PC-3 (cell line): ENCODE measurements around the gene NPSR1. TPM values are rescaled to one million over a fixed set of nuclear protein-coding genes. Genes with fewer than 3 reads are reported as not detected.

Experiments
- ATAC-seq: fragments of 200-7000 bp; cut with Tn5 transposase; 2 replicates; pipeline ENCODE4 v1.9.1; 2020; ENCODE audit warnings: mild to moderate bottlenecking, moderate library complexity
- BruUV-seq: library from RNA; stranded (reverse); fragments of 400-500 nt; replicated peaks from 2 replicates; lab custom pipeline; 2021; lab: Mats Ljungman, UMichigan
- CTCF ChIA-PET: fragments of 300-600 bp; sonication (Branson Sonifier 250); formaldehyde crosslinking; loops from one replicate; lab custom pipeline; 2022; ENCODE audit warnings: antibody characterized with exemption; lab: Charles Lee
- POLR2A ChIA-PET: fragments of 300-600 bp; sonication (Branson Sonifier 250); formaldehyde crosslinking; loops from one replicate; lab custom pipeline; 2022; ENCODE audit warnings: antibody characterized with exemption; ENCODE audit not compliant: unreplicated experiment; lab: Charles Lee
- DNase-seq: peaks from one replicate; pipeline ENCODE4 v3.0.0-alpha.2; 2015
- H2AFZ ChIP-seq: fragments of 300-600 bp; sonication (generic); 2 replicates; pipeline ENCODE4 v1.6.0; 2016; ENCODE audit warnings: antibody characterized with exemption, low read length
- H3F3A ChIP-seq: fragments of 300-600 bp; sonication (generic); one replicate; pipeline ENCODE4 v1.6.0; 2017; ENCODE audit warnings: antibody characterized with exemption, low read length, control low read depth, mild to moderate bottlenecking; ENCODE audit not compliant: unreplicated experiment
- H3K27ac ChIP-seq: fragments of 300-600 bp; sonication (generic); 2 replicates; pipeline ENCODE4 v1.5.1; 2016; ENCODE audit warnings: mild to moderate bottlenecking, low read length
- H3K27me3 ChIP-seq: fragments of 300-600 bp; sonication (generic); 2 replicates; pipeline ENCODE4 v1.6.1; 2016; ENCODE audit warnings: low read length, mixed read lengths
- H3K36me3 ChIP-seq: fragments of 300-600 bp; sonication (generic); 2 replicates; pipeline ENCODE4 v1.6.1; 2016; ENCODE audit warnings: low read depth, mixed run types, low read length, mixed read lengths
- H3K4me1 ChIP-seq: fragments of 300-600 bp; sonication (generic); 2 replicates; pipeline ENCODE4 v1.5.1; 2016; ENCODE audit warnings: low read length; ENCODE audit not compliant: insufficient read depth
- H3K4me2 ChIP-seq: fragments of 300-600 bp; sonication (generic); 2 replicates; pipeline ENCODE4 v1.6.0; 2016; ENCODE audit warnings: low read length
- H3K4me3 ChIP-seq: fragments of 300-600 bp; sonication (generic); 2 replicates; pipeline ENCODE4 v1.5.1; 2016; ENCODE audit warnings: mild to moderate bottlenecking, low read length, mixed read lengths
- H3K79me2 ChIP-seq: fragments of 300-600 bp; sonication (generic); 2 replicates; pipeline ENCODE4 v1.6.1; 2017; ENCODE audit warnings: low read length, mixed read lengths
- H3K9ac ChIP-seq: fragments of 300-600 bp; sonication (generic); 2 replicates; pipeline ENCODE4 v1.6.0; 2016; ENCODE audit warnings: mild to moderate bottlenecking, low read length
- H3K9me2 ChIP-seq: fragments of 300-600 bp; sonication (generic); replicated peaks from 2 replicates; pipeline ENCODE4 v1.6.1; 2016; ENCODE audit warnings: mixed run types, low read length, mixed read lengths
- H3K9me3 ChIP-seq: fragments of 300-600 bp; sonication (generic); 2 replicates; pipeline ENCODE4 v1.6.1; 2016; ENCODE audit warnings: low read length, mixed read lengths
- H4K20me1 ChIP-seq: fragments of 300-600 bp; sonication (generic); 2 replicates; pipeline ENCODE4 v1.6.1; 2016; ENCODE audit warnings: low read length, mixed read lengths
- EZH2 ChIP-seq: fragments of 300-600 bp; sonication (generic); IDR thresholded peaks from one replicate; pipeline ENCODE4 v1.6.1; 2017; ENCODE audit warnings: antibody characterized with exemption, mild to moderate bottlenecking, low read length; ENCODE audit not compliant: unreplicated experiment
- EZH2phosphoT487 ChIP-seq: fragments of 300-600 bp; sonication (generic); IDR thresholded peaks from 2 replicates; pipeline ENCODE4 v1.6.1; 2018; ENCODE audit warnings: mild to moderate bottlenecking, antibody characterized with exemption, low read length, borderline replicate concordance
- intact Hi-C: fragments of 100-400 bp; cut with micrococcal nuclease; formaldehyde crosslinking; loops from 2 replicates; pipeline ENCODE4 v1.9.0; 2023
- total RNA-seq: library from RNA; depleted of rRNA; stranded (reverse); fragments of >200 nt; gene quantifications from 2 replicates; pipeline ENCODE4 v1.2.3, GENCODE V29; 2014
- TF ChIP-seq, protein P1 (sequence below): fragments of 300-600 bp; sonication (generic); conservative IDR thresholded peaks from 2 replicates; pipeline ENCODE4 v1.5.1; 2017; ENCODE audit warnings: antibody characterized with exemption, low read depth, mild to moderate bottlenecking, low read length

Gene NPSR1
- total RNA-seq, 1 experiment from 2014 or later, result not detected

- no TSS peak for BruUV-seq
- DNase-seq (no peak), ATAC-seq (no peak)
- H3K27ac ChIP-seq, result no peak overlapping the region
- no peaks in the 10 kb centered on the region for H3K79me2 ChIP-seq
- no peak overlapping the region for H3K4me2 ChIP-seq
- H3K9me3 ChIP-seq, result no peaks in the 10 kb centered on the region
- POLR2A ChIA-PET, result no interaction called here
- H3F3A ChIP-seq, result no peaks in the 10 kb centered on the region
- intact Hi-C loops, result no loop called here
- CTCF ChIA-PET, result no interaction called here
- H3K36me3 ChIP-seq, result no peaks in the 10 kb centered on the region
- H3K9me2 ChIP-seq, result no peaks in the 10 kb centered on the region
- H3K27me3 ChIP-seq, result no peaks in the 10 kb centered on the region
- no peaks in the 10 kb centered on the region for H4K20me1 ChIP-seq
- no peak overlapping the region for H2AFZ ChIP-seq
- no peak for TF ChIP-seq EZH2
- TF ChIP-seq, protein P1, sequence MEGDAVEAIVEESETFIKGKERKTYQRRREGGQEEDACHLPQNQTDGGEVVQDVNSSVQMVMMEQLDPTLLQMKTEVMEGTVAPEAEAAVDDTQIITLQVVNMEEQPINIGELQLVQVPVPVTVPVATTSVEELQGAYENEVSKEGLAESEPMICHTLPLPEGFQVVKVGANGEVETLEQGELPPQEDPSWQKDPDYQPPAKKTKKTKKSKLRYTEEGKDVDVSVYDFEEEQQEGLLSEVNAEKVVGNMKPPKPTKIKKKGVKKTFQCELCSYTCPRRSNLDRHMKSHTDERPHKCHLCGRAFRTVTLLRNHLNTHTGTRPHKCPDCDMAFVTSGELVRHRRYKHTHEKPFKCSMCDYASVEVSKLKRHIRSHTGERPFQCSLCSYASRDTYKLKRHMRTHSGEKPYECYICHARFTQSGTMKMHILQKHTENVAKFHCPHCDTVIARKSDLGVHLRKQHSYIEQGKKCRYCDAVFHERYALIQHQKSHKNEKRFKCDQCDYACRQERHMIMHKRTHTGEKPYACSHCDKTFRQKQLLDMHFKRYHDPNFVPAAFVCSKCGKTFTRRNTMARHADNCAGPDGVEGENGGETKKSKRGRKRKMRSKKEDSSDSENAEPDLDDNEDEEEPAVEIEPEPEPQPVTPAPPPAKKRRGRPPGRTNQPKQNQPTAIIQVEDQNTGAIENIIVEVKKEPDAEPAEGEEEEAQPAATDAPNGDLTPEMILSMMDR, result no peak
- no peak for TF ChIP-seq EZH2phosphoT487
- no peaks in the 10 kb centered on the region for H3K4me1 ChIP-seq
- no peak overlapping the region for H3K4me3 ChIP-seq
- no peak overlapping the region for H3K9ac ChIP-seq
Measured at GRCh38 chr7:34844936-34845665, 187.1 kb downstream of the NPSR1 start.

DNA sequence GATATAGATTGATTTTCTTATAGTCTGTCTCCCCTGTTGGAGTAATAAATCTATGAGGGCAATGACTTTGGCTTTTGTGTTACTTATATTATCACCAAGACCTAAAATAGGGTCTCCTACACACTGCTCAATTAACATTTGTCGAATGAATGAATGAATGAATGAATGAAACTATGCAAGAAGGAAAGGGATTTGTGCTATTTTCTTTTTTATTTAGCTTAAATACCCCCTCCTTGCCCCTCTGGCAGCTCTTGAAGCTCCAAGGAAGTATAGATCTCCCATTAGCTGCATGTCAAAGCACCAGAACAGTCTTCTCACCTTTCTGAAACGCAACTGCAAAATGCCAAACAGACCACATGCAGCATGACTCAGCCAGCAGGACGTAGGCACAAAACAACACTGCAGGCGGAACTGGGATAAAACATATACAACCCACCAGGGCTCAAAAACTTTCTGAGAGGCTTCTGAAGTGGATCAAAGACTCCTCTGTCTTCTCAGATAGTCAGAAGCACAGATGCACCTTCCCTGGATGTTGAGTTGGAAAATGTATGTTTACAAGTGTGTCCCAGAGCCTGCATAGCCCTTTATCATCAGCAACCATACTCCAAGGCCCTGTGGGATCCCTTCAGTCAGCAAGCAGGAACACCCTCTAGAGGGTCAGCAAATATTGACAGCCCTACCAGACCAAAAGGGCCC lies 187.8 kb downstream of the NPSR1 start:
- intact Hi-C loops, result no loop called here
- CTCF ChIA-PET, result no interaction called here
- Histone ChIP-seq H3K9ac (no peak overlapping the region), H3K27ac (no peak overlapping the region), H2AFZ (no peak overlapping the region), H3K4me1 (no peaks in the 10 kb centered on the region), H3K9me3 (no peaks in the 10 kb centered on the region), H3K9me2 (no peaks in the 10 kb centered on the region), H3K36me3 (no peaks in the 10 kb centered on the region), H4K20me1 (no peaks in the 10 kb centered on the region), H3K27me3 (no peaks in the 10 kb centered on the region), H3K4me3 (no peak overlapping the region), H3K79me2 (no peaks in the 10 kb centered on the region), H3K4me2 (no peak overlapping the region), H3F3A (no peaks in the 10 kb centered on the region)
- DNase-seq, result peak; percentile 40
- BruUV-seq, result no TSS peak
- POLR2A ChIA-PET, result no interaction called here
- TF ChIP-seq, protein P1, result no peak
- TF ChIP-seq EZH2 (no peak), EZH2phosphoT487 (no peak)
- ATAC-seq, result no peak

DNA sequence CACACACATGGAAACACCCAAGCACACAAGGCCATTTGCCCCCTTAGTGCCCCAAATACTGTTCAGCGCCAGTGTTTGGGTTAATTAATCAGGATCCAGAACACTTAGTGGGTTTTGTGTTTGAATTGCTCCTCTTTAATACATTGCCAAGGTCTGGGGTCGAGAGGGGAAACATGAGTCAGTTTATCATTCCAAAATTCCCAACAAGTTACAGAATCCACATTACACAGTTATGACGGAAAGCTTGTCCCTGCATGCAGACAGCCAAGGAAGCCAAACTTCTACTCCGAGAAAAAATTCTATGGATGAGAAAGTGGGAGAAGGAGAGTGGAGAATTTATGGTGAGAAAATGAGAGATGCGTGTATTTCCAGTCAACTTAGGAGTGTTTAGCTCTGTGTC lies 189.0 kb downstream of the NPSR1 start:
- no peaks in the 10 kb centered on the region for H3K4me1 ChIP-seq
- POLR2A ChIA-PET, result interaction anchor here (0.6 kb wide), 1 partner anchor 1145 kb away, joined by 4 read pairs; no protein-coding TSS in a partner anchor
- BruUV-seq, result no TSS peak

More for the DNA sequence above, 189.0 kb downstream of the NPSR1 start:
- Histone ChIP-seq H3K27me3 (no peaks in the 10 kb centered on the region), H3K9me3 (no peaks in the 10 kb centered on the region), H3F3A (no peaks in the 10 kb centered on the region), H2AFZ (no peak overlapping the region), H4K20me1 (no peaks in the 10 kb centered on the region), H3K4me2 (no peak overlapping the region), H3K4me3 (no peak overlapping the region), H3K27ac (no peak overlapping the region), H3K36me3 (no peaks in the 10 kb centered on the region), H3K9me2 (no peaks in the 10 kb centered on the region), H3K79me2 (no peaks in the 10 kb centered on the region), H3K9ac (no peak overlapping the region)
- DNase-seq, result no peak
- CTCF ChIA-PET, result no interaction called here
- TF ChIP-seq EZH2phosphoT487 (no peak), EZH2 (no peak)
- TF ChIP-seq, protein P1, result no peak
- no peak for ATAC-seq
- intact Hi-C loops, result no loop called here
